Upper lobe of left lung (tissue), 6 donors: ENCODE results near the gene JAG2. TPM values are rescaled to one million over a fixed set of nuclear protein-coding genes. Genes with fewer than 3 reads are reported as not detected.

Experiments
- ATAC-seq, 2 donors: fragments of 200-7000 bp; cut with Tn5 transposase; one replicate each; pipeline ENCODE4 v1.9.1; 2022; ENCODE audit warnings: mild to moderate bottlenecking in 2 of 2, moderate library complexity in 2 of 2; ENCODE audit not compliant: low FRiP score in 2 of 2
- DNase-seq, 2 donors: peaks; one replicate each; pipeline ENCODE4 v3.0.0-alpha.2; 2019 to 2020
- H3K27ac ChIP-seq, 4 donors: fragments of 200-600 bp; sonication (generic); one replicate each; pipeline ENCODE4 v1.5.1; 2016 to 2019
- H3K27me3 ChIP-seq, 4 donors: fragments of 200-600 bp; sonication (generic); one replicate each; pipeline ENCODE4 v1.5.1; 2017 to 2019
- H3K36me3 ChIP-seq, 4 donors: fragments of 200-600 bp; sonication (generic); one replicate each; pipeline ENCODE4 v1.5.1; 2016 to 2019
- H3K4me1 ChIP-seq, 4 donors: fragments of 200-600 bp; sonication (generic); one replicate each; pipeline ENCODE4 v1.5.1; 2018 to 2019
- H3K4me3 ChIP-seq, 4 donors: fragments of 200-600 bp; sonication (generic); one replicate each; pipeline ENCODE4 v1.5.1; 2017 to 2019; ENCODE audit warnings: mild to moderate bottlenecking in 2 of 4, moderate library complexity in 1 of 4
- H3K9me3 ChIP-seq, 4 donors: fragments of 200-600 bp; sonication (generic); one replicate each; pipeline ENCODE4 v1.5.1; 2018 to 2019
- CTCF ChIP-seq, 6 experiments: fragments of 450-650 bp in 4 of 6; fragments of 200-600 bp in 2 of 6; sonication (generic) in 2 of 6; IDR thresholded peaks; one replicate each; pipeline ENCODE4 v1.5.1; 2016 to 2019; ENCODE audit warnings: antibody characterized with exemption in 6 of 6
- EP300 ChIP-seq, 4 donors: sonication (generic); formaldehyde crosslinking; IDR thresholded peaks; one replicate each; pipeline ENCODE4 v1.5.1; 2017; ENCODE audit warnings: antibody characterized with exemption in 4 of 4, control low read depth in 2 of 4
- POLR2A ChIP-seq, 4 donors: fragments of 450-650 bp; IDR thresholded peaks; one replicate each; pipeline ENCODE4 v1.5.1; 2016 to 2017; ENCODE audit warnings: antibody characterized with exemption in 4 of 4, mild to moderate bottlenecking in 2 of 4
- POLR2AphosphoS5 ChIP-seq, 2 donors: sonication (generic); formaldehyde crosslinking; IDR thresholded peaks; one replicate each; pipeline ENCODE4 v1.5.1; 2017; ENCODE audit warnings: antibody characterized with exemption in 2 of 2
- WGBS, 2 donors: methylation state at CpG; one replicate each; pipeline ENCODE4 v1.1.5; 2017 to 2018; 5-methylcytosine and 5-hydroxymethylcytosine counted together
- total RNA-seq, 6 donors: library from RNA; depleted of rRNA in 4 of 6; stranded (reverse); fragments of >200 nt in 4 of 6; gene quantifications; one replicate each; pipeline versions ENCODE4 v1.1.0 to v1.2.1, GENCODE V29; 2016 to 2021
- donor health status: DM: no; HTN: no; CAD: no; lungs with moderate emphysema.
- donor health status: DM: no; HTN: yes; CAD: no; lungs with severe emphysema.

Gene JAG2
- total RNA-seq, 6 donors from 2014 or later, result 14.9 to 43.4 (median 23.8) TPM

DNA sequence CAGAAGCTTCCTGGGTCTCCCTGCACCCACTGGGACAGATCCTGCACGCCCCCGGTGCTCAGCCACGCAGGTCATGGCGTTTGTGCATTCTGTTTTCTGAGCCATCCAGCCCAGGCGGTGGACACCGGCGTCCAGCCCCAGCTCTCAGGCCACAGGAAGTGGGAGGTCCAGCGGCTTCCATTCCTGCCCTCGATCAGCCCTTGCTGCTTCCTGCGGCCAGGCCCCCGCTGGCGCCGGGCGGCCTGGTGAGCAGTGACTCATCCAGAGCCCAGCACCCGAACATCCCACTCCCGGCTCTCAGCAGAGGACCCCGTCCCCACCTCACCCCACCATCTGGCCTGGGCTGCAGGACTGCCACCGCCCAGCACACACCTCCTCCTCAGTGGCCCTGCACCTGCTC, 30.5 kb upstream of the JAG2 start:
- H3K27me3 ChIP-seq, result peaks cover 0 to 40% (median 17%) of the 10 kb centered on the region in 4 donors
- ATAC-seq (no peak), DNase-seq (peak in 1 of 2 donors; percentile 84)
- TF ChIP-seq CTCF (IDR thresholded peaks at IDR 0.05) (no peak), POLR2A (IDR thresholded peaks at IDR 0.05) (peak in 1 of 4 donors; percentile 17), POLR2AphosphoS5 (IDR thresholded peaks at IDR 0.05) (peak; percentile 40 to 49), EP300 (IDR thresholded peaks at IDR 0.05) (no peak)
- peak overlapping the region; percentile 80 to 88 (median 86) for H3K27ac ChIP-seq
- peaks cover 72 to 90% (median 87%) of the 10 kb centered on the region in 4 donors for H3K4me1 ChIP-seq
- H3K36me3 ChIP-seq, result no peaks in the 10 kb centered on the region
- H3K4me3 ChIP-seq, result no peak overlapping the region
- WGBS, 2 donors, result 46 to 48% methylated on average over 8 to 18 of the region's 18 CpGs
- H3K9me3 ChIP-seq, result no peaks in the 10 kb centered on the region

DNA sequence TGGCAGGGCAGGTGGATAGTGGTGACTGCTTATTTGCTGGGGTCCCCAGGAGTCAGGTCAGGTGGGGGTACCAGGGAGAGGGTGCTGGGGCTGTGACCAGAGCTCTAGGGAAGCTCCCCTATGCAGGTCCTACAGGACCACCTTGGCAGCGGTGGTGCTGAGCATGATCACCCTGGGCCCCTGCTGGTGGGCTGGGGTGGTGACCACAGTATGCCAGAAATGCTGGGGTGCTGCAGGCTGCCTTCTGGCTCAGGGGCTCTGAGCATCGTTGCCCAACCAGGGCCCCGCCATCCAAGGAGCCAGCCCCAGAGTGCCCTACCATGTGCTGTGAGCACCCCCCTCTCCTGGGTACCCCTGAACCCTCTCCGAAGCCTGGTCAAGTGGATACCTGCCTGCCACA, 30.0 kb upstream of the JAG2 start:
- DNase-seq (peak in 1 of 2 donors; percentile 51), ATAC-seq (no peak)
- TF ChIP-seq CTCF (IDR thresholded peaks at IDR 0.05), result peak in 1 of 6 experiments; percentile 7
- no peak for TF ChIP-seq POLR2AphosphoS5 (IDR thresholded peaks at IDR 0.05)
- no peak for TF ChIP-seq POLR2A (IDR thresholded peaks at IDR 0.05)
- no peak for TF ChIP-seq EP300 (IDR thresholded peaks at IDR 0.05)
- Histone ChIP-seq H3K9me3 (no peaks in the 10 kb centered on the region), H3K27ac (peak overlapping the region; percentile 80 to 88 (median 86)), H3K4me1 (peaks cover 77 to 92% (median 89%) of the 10 kb centered on the region in 4 donors), H3K36me3 (no peaks in the 10 kb centered on the region), H3K27me3 (peaks cover 0 to 40% (median 17%) of the 10 kb centered on the region in 4 donors), H3K4me3 (no peak overlapping the region)
- WGBS, 2 donors, result 50 to 88% methylated on average over 1 of the region's 4 CpGs

DNA sequence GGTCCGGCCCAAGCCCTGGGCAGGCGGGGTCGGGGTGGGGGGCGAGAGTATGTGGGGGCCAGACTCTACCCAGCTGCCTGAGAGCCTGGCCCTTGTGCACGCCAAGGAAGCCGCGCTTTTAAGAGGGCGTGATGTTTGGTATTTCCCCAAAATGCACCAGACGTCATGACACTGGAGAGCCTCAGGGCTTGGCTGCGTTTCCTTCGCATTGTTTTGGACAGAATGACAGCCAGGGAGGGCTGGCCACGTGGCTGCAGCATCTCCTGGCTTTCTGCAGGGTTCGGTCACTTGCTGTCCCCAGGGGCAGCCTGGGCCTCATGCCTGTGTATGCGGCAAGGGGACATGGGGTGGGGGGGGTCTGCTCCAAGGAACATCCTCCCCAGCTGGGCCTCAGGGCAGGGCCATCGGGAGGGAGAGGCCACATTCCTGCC, 28.6 kb upstream of the JAG2 start:
- H3K4me1 ChIP-seq, result peaks cover 79 to 90% (median 86%) of the 10 kb centered on the region in 4 donors
- peaks cover 0 to 40% (median 17%) of the 10 kb centered on the region in 4 donors for H3K27me3 ChIP-seq
- peak overlapping the region; percentile 80 to 88 (median 86) for H3K27ac ChIP-seq
- H3K36me3 ChIP-seq, result no peaks in the 10 kb centered on the region
- WGBS, 2 donors, result 3 to 18% methylated on average over 5 to 12 of the region's 15 CpGs
- TF ChIP-seq CTCF (IDR thresholded peaks at IDR 0.05), result no peak
- peak in 1 of 2 donors; percentile 39 for TF ChIP-seq POLR2AphosphoS5 (IDR thresholded peaks at IDR 0.05)
- no peak for TF ChIP-seq POLR2A (IDR thresholded peaks at IDR 0.05)
- H3K9me3 ChIP-seq, result no peaks in the 10 kb centered on the region
- peak in 1 of 2 donors; percentile 36 for ATAC-seq
- no peak for DNase-seq
- peak overlapping the region in 1 of 4 donors; percentile 20 for H3K4me3 ChIP-seq

DNA sequence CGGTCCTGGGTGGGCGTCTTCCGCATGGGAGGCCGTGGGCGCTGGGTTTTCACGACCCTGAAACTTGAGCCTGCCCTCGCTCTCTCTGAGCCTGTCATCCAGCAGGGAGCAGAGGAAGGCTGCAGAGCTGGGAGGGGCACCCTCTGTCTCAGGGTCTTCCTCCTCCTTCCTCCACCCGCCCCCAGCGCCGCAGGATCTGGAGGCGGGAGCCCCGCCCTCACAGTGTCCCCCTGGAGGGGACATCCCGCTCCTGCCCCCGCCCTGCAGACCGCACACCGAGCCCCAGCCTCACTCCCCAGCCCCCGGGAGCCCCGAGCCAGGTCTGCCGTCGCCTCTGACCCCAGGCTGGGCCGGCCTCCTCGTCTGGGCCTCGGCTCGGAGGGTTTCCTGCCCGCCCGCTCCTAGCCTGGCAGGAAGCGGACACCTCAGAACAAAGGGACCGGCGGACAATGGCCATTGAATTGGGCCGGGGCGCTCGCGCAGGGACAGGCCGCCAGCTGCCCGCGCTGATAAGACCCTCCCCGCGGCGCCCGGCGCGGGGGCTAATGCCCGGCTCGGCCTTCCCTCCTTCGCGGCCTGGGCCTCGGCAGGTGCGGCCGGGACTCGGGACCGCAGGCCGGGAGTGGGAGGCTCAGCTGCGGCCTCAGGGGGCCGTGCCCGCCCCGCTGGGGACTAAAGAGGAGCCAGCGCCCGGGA, 27.8 kb upstream of the JAG2 start:
- Histone ChIP-seq H3K4me1 (peaks cover 71 to 82% (median 78%) of the 10 kb centered on the region in 4 donors), H3K36me3 (no peaks in the 10 kb centered on the region), H3K9me3 (no peaks in the 10 kb centered on the region), H3K4me3 (peak overlapping the region in 2 of 4 donors; percentile 20 to 29), H3K27me3 (peaks cover 0 to 40% (median 17%) of the 10 kb centered on the region in 4 donors), H3K27ac (peak overlapping the region; percentile 80 to 88 (median 86))
- ATAC-seq (no peak), DNase-seq (peak; percentile 38 to 87)
- WGBS, 2 donors, result 6 to 27% methylated on average over 7 to 10 of the region's 58 CpGs
- TF ChIP-seq CTCF (IDR thresholded peaks at IDR 0.05) (no peak), EP300 (IDR thresholded peaks at IDR 0.05) (no peak), POLR2AphosphoS5 (IDR thresholded peaks at IDR 0.05) (peak; percentile 46 to 49), POLR2A (IDR thresholded peaks at IDR 0.05) (peak in 1 of 4 donors; percentile 16)
